Activated CD4-positive, CD25-positive, alpha-beta regulatory T cell treated with anti-CD3 and anti-CD28 coated beads, Interleukin-2, amount 50 U/mL, for 72 hours (primary cell): ENCODE results near the gene ADGRD1.

Experiments
- DNase-seq: peaks from one replicate; pipeline ENCODE4 v3.0.0; 2021

The ADGRD1 gene

GRCh38 chr12:130967636-130968035 lies 13.9 kb downstream of the ADGRD1 start:
- no peak for DNase-seq

- no peak for DNase-seq
Observed at GRCh38 chr12:130968611-130969010, 14.9 kb downstream of the ADGRD1 start.

DNA sequence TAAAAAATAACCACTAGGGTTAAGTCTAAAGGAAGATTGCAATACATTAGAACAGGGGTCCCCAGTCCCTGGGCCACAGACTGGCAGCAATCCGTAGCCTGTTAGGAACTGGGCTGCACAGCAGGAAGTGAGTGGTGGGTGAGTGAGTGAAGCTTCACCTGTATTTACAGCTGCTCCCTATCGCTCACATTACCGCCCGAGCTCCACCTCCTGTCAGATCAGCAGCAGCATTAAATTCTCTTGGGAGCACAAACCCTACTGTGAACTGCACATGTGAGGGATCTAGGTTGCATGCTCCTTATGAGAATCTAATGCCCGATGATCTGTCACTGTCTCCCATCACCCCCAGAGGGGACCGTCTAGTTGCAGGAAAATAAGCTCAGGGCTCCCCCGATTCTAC lies 15.5 kb downstream of the ADGRD1 start:
- no peak for DNase-seq

GRCh38 chr12:130970165-130970907 lies 16.6 kb downstream of the ADGRD1 start:
- DNase-seq: no peak

DNA sequence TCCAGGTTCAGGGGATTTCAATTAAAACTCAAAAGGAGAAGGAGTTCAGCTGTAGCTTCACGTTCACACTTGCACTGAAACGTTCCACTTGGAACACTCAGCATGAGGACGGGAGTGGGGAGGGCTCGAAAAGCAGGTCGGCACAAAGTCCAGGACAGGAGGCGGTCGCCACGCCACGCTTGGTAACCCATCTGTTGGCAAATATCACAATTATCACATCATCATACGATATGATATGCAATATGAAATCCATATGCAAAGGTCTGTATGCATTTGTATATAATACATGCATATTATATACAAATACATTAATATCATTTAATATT lies 17.2 kb downstream of the ADGRD1 start:
- DNase-seq: no peak

- DNase-seq: no peak
Observed at GRCh38 chr12:130971925-130972585, 18.3 kb downstream of the ADGRD1 start.

DNA sequence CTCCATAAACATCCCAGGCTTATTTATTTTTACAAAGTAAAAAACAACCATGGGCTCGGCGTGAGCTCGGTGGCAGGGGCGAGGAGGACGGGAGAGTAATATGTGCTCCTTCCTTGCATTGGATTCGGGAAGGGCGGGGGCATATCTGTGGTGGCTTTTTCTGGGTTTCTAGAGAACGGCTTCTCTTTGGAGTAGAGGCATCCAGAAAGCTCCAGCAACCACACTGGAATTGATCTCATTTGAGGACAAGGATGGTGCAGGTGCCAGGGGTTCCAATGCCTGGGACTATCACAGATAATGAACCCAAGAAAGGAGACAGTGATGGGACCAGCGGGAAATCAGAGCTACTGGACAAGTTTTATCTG lies 18.9 kb downstream of the ADGRD1 start:
- DNase-seq: no peak

DNA sequence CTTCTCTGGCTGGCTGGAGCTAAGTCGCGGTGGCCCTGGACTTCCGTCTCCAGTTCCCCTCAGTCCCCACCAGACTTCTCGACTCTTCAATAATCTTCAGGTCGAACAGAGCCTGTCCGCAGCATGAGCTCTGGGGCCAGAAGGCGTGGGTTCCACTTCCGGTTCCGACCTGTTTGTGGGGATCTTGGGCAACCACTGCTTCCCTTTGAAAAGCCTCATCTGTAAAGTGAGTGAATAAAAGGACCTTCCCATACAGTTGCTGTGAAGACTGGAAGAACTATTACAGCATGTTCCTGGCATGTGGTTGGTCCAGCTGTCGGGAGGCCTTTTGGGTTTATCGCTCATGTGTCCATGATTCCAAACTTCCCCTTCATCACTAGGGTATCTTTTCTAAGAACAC lies 19.4 kb downstream of the ADGRD1 start:
- DNase-seq: no peak

- DNase-seq: no peak
Observed at GRCh38 chr12:130973906-130974305, 20.2 kb downstream of the ADGRD1 start.

DNA sequence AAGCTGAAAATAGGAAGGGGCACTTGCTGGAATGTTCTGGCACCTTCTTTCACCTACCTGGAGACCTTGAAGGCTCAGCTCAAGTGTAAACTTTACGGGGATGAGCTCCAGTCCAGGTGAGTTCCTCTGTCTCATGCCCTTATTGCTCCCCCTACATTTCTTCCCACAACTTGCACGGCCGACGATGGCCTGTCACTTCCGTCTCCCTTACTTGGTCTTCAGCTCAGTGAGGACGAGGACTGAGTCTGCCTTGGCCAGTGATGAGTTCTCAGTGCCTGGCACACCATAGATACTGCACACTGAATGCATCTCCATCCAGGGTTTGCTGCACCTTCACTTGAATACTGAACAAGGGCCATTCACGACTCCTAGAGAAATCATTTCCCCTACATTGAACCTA lies 21.4 kb downstream of the ADGRD1 start:
- no peak for DNase-seq

DNA sequence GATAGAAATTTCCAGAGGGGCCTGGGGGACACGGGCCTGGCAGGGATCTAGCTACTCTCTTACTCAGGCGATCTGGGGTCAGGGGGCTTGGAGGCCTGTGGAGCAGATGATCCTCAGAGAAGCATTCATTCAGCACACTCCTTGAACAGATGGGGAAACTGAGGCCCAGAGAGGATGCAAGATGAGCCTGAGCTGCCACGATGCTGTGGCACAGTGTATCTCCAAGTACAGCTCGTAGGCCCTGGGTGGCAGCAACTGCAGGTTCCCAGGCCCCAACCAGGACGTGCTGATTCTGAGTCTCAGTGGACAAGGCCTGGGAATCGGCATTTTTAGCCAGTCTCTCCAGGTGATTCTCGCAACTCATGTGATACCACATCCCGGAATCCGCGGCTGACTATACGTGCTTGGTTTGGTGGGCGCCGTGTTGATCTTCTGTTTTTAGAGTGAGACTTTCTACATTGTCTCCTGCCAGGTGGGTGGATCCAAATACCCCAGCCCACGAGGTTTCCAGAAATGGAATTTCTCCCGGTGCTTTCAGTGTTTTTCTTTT lies 22.5 kb downstream of the ADGRD1 start:
- DNase-seq: no peak

- no peak for DNase-seq
Observed at GRCh38 chr12:130977046-130977742, 23.5 kb downstream of the ADGRD1 start.

DNA sequence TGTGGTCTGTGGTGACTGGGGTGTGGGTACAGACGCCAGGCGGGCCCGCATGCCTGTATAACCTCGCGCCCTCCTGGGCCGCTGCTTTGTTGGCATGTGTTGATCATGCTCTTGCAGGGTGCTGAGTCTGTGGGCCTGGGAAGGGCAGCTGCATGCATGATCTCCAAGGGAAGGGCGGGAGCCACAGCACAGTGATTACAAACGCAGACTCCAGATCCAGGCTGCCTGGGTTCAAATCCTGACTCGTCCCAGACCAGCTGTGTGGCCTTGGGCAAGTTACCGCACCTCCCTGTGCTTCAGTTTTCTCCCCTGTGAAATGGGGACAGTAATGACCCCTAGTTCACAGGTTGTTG lies 24.0 kb downstream of the ADGRD1 start:
- DNase-seq: no peak

DNA sequence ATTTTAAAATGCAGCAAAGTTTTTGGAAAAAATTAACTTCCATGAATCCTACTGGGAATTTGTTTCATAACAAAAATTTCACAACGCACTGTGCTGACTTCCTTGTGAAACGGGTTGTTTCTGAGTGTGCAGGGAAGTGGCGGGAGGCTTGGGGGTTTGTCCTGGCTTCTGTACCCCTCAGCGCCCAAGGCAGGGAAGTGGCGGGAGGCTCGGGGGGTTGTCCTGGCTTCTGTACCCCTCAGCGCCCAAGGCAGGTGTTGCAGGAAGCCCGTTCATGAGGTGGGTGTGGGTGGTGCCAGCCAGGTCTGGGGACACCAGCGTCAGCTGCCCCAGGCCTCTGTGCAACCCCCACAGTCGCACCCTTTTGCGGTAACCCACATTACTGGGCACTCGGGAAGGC lies 25.1 kb downstream of the ADGRD1 start:
- no peak for DNase-seq

DNA sequence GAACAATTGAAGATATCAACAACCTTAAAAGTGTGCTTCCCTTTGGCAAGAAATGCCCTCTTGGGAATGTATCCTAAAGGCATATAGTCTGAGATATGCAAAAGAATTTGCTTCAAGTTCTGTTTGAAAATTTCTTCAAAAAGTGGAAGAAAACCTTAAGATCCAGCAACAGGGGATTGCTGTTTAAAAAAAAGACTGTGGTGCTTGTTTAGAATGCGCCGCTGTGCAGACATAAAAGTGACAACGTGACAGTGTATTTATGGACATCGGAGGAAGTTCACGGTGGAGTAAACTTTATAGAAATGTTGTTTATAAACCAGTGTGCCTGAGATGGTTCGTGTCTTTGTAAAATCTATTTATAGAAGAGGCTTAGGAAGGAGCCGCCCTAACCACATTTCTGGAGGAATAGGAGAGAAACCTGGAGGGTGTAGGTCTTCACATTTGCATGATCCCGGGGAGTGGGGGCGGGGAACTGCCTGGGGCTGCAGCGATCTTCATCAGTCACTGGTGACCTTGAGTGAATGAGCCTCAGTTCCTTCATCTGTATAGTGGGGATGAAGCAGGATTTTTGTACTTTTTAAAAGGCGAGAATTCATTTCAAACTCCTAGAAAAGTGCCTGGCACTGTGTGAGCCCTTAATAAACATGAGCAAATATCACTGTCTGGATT lies 27.5 kb downstream of the ADGRD1 start:
- no peak for DNase-seq

DNA sequence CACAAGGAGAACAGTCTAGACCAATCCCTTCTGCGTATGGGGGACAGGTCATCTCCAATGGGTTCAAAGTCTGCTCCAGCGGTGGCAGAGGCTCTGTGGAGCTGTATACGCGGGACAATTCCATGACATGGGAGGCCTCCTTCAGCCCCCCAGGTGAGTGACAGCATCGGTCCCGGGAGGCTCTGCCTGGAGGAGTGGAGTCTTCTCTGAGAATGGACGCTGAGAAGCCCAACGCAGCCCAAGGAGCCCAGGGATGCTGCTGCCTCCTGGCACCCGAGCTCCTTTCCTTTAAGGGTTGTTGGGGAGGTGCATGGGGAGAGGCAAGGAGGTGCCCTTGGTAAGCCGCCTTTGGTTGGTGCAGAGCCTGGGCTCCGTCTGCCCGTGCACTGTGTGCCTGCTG lies 28.2 kb downstream of the ADGRD1 start:
- no peak for DNase-seq

GRCh38 chr12:130982565-130983225 lies 29.0 kb downstream of the ADGRD1 start:
- no peak for DNase-seq

DNA sequence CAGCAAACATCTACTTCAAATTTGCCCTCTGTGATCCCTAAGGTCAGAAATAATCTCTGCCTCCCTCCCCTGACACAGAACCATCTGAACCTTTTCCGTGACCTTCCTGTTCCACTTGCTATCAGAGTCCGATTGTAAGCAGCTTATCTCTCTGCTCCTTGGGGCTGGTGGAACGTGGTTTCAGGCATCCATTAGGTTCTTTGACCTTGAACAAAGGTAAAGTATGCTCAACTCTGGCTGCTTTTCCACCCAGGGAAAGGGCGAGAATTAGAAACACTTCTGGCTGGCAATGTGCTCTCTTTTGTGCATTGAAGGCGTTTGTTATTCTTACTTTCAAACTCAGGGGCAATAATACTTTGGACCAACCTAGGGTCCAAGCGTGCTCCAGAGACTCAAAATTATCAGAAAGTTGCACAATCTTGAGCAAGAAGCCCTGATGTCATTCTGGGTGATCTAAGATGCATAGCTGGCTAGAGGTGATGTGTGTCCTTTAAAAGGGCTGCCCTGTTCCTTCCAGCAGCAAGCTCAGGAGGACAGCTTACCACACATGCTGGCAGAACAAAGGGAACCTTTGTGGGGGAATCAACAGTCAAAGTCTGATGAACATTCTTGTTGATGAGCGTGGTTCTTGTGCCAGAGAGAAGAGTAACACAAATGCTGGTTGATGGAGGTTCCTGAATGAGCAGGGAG lies 29.8 kb downstream of the ADGRD1 start:
- DNase-seq: no peak

GRCh38 chr12:130984183-130985058 lies 30.7 kb downstream of the ADGRD1 start:
- DNase-seq: no peak

- DNase-seq: no peak
Observed at GRCh38 chr12:130987151-130987931, 33.6 kb downstream of the ADGRD1 start.

DNA sequence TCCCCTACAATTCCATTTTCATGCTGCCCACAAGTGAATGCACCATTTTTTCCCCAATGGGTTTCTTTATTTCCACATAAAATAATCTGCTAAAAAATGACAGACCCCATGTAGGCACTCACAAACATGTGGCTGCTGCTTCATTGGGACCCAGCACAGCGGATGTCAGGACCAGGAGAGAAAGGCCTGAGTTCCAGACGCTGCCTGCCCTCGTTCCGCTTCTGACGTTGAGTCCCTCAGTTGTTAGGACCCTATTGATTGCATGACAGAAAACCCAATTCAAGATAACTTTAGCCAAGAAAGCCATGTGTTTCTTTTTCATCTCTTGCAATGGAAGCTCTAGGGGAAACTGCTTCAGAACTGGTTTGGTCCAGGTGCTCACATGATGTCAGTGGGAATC lies 34.6 kb downstream of the ADGRD1 start:
- DNase-seq: no peak
